MM.1S (cell line): ENCODE results near the gene ETV3L.

Experiments used
- CTCF ChIP-seq: fragments of 300-600 bp; sonication (generic); IDR thresholded peaks from 2 replicates; pipeline ENCODE4 v1.5.1; 2016; ENCODE audit warnings: antibody characterized with exemption, low read length, mixed read lengths
- EZH2 ChIP-seq: fragments of 300-600 bp; sonication (generic); optimal IDR thresholded peaks from 2 replicates; pipeline ENCODE3; 2017; ENCODE audit warnings: low read depth, mild to moderate bottlenecking, antibody characterized with exemption, low read length, mixed read lengths

DNA sequence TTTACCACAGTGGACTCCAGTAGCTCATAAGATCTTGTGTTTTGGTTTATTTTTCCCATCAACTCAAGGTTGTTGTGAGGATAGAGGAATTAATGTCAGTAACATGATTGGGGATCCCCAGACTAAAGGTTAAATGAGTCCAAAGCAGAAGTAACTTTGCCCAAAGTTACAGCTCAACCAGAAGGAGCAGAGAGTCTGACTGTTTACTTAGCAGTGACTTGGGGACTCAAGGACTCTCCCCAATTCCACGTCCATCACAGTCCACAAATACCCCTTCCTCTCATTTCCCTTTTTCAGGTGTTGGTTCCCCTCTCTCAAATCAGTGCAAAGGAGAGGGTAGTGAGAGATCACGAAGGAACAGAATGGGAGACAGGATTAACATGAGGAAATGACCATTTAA lies 42.6 kb upstream of the ETV3L start:
- TF ChIP-seq CTCF (no peak), EZH2 (no peak)
